GM21360 (cell line): ENCODE results near the gene MALT1.

ENCODE experiments used
- ATAC-seq: cut with Tn5 transposase; IDR thresholded peaks from one replicate; pipeline ENCODE4 v1.9.1; 2021; ENCODE audit warnings: mild to moderate bottlenecking, moderate library complexity; ENCODE audit not compliant: unreplicated experiment

MALT1 gene

GRCh38 chr18:58653814-58654509 lies 17.3 kb upstream of the MALT1 start:
- ATAC-seq: no peak

- no peak for ATAC-seq
Observed at GRCh38 chr18:58654896-58655614, 16.2 kb upstream of the MALT1 start.

GRCh38 chr18:58657081-58657480 lies 14.2 kb upstream of the MALT1 start:
- ATAC-seq: no peak

- ATAC-seq: no peak
Observed at GRCh38 chr18:58657494-58657893, 13.8 kb upstream of the MALT1 start.

DNA sequence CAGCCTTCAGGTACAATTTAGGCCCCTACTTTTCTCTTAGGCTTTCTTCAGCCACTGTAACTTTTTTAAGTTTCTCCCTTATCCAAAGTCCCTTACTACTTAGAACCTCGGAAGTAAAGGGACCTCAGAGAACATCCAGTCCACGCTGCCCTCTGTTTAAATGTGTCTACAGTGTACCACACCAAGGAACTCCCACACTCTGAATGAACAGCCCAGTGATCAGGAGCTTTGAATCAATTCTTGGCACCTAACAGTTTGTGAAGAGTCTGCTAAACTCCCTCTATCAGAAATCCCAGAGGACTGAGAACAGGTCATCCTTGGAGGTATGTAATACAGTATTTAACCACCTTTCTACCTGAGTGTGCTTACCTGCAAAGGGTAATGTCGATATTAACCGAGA lies 11.6 kb upstream of the MALT1 start:
- ATAC-seq: no peak

DNA sequence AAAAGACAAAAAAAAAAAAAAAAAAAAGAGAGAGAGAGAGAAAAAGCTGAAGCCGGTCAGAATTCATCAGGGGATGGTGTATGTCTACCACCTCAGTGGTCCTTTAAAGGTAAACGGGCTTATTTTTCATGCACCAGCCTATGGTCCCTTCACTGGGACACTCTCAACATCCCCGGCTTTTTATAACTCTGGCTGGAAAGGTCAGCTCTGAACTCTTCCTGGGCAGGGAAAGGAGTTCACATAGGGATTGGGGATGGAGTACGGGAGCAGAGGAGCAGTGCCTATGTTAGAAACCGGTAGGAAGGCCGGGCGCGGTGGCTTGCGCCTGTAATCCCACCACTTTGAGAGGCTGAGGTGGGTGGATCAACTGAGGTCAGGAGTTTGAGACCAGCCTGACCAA lies 10.3 kb upstream of the MALT1 start:
- ATAC-seq: no peak

DNA sequence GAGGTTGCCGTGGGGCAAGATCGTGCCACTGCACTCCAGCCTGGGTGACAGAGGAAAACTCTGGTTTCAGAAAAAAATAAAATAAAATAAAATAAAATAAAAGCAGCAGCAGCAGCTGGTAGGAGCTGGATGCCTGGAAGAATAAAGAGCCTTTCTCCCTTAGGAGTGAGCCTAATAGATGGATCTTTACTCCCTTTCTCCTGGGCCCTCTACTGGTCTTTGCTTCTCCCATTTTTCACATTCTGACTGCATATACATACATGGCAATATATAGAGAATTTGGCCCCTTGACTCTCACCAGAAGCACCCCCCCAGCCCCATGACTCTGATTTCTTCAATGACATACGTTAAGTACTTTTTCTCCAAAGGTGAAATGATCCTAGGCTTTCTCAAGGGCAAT lies 9.8 kb upstream of the MALT1 start:
- no peak for ATAC-seq

- ATAC-seq: peak; percentile 31
Observed at GRCh38 chr18:58662118-58662517, 9.1 kb upstream of the MALT1 start.

DNA sequence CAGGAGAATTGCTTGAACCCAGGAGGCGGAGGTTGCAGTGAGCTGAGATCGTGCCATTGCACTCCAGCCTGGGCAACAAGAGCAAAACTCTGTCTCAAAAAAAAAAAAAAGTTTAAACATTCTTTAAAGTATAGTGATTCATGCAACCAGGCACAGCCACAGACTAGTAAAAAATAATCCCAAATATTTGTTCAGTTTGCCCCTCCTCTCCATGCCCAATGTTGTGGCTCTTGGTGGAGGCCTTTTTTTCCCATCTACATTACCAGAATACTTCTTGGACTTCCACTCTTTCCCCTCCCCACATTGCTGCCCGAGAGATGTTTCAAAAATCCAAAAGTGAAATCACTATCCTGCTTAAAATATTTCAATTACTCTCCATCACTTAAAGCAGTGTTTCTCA lies 5.1 kb upstream of the MALT1 start:
- no peak for ATAC-seq

- ATAC-seq: no peak
Observed at GRCh38 chr18:58668211-58668610, 3.1 kb upstream of the MALT1 start.

DNA sequence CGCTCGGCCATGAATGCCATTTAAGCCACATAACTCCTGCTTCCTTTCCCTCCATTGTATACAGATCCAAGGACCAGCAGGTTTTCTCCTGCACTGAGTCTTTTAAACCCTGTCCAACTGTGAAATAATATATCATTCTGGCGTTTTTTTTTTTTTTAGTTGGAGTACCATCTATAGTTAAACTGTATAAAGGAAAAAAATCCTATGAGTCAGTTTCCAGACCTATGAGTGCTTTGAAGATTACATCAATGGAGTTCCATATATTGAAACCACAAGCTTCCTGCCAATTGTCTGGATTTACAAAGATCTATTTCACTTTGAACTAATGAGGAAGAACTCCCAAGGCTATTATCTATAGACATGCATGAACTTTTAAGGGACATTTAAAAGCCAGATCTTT lies 2.4 kb upstream of the MALT1 start:
- no peak for ATAC-seq

GRCh38 chr18:58669731-58670378 lies 1.4 kb upstream of the MALT1 start:
- ATAC-seq: no peak

DNA sequence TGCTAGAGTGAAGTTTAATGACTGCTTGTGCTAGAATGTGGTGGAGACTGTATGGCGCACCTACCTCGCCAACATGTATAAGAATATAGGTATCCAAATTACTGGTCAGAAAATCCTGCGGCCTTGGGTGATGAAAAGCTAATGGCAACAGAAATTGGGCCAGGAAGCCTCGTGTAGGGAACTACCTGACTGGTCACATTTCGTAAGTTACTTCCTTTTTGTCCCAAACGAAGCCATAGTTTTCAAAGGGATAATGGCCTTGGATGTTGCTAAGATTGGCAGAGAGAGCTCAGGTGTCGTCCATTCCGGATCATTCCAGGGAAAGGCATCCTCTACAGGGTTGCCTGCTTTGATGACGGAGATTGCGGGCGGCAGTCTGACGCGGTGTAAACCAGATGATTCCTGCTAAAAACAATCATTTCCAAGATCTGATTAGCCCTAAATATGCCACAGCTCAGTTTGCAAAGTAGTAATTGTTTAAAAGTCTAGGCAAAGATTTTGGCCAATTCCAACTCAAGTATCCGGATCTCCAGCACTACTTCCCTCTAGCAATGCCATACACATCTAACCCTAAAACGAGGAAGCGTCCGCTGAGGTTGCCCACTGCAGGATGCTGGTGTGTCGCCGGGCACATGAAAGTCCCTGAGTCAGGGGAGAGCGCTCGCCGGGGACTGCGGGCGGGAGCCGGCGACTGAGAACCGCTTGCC lies 708 bp upstream of the MALT1 start:
- no peak for ATAC-seq

GRCh38 chr18:58671632-58672564 lies 633 bp downstream of the MALT1 start:
- ATAC-seq: peak; percentile 23

DNA sequence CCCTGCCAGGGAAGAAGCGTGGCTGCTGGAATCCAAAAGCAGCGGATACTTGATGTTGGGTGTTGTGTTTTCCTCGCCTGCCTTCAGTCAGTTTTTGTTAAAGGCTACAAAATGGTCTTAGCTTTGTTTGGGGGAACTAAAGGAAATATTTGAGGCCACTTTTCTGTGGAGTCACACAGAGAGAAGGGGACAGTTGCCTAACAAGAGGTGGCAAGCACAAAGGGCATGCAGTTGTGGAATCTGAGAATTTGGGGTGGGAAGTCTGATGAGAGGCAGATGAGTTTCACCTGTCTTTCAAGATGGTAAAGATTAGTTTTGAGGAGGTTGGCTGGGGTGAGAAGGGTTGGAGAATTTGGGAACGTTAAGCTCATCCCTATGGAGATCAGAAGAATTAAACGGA lies 2.9 kb downstream of the MALT1 start:
- no peak for ATAC-seq

DNA sequence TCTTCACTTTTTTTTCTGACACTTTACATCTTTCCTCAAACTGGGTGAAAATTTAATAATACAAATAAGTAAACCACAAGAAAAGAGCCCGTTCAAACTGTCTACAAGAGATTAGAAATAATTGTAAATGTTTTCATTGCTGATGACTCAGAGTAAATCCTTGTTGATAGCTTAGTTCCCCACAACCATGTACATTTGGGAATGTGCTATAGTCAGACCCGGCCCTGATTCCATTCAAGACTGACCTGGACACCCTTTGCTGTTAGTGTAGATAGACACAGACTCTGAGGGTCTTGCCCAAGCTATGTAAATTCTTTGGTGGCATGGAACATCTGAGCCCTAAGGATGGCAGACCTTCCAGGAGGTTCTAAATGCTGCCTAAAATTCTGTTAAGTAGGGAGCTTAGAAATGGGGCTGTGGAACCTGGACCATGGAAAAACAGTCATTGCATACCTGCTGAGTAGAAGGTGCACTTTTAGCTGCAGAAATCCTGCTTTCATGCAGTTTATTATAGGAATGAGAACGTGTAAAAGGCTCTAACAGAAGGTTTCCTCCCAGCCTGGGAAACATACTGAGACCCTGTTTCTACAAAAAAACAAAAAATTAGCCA lies 3.7 kb downstream of the MALT1 start:
- no peak for ATAC-seq

DNA sequence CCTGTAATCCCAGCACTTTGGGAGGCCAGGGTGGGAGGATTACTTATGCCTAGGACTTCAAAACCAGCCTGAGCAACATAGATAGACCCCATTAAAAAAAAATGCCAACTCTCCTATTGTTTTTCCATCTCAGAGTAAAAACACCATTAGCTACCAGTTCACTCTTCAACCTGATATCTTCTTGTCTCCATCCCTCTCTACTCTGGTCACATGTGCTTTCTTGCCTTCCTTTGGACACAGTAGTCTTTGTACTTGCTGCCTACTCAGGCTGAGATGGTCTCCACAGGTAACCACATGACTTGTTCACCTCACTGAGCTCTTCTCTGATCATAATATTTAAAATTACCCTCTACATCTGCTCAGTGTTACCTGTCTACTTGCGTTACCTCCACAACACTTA lies 5.0 kb downstream of the MALT1 start:
- ATAC-seq: no peak

- ATAC-seq: no peak
Observed at GRCh38 chr18:58682429-58683069, 11.3 kb downstream of the MALT1 start.

GRCh38 chr18:58687871-58688308 lies 16.6 kb downstream of the MALT1 start:
- peak; percentile 88 for ATAC-seq
